ENCODE measurements around the gene FAM168B. TPM values are rescaled to one million over a fixed set of nuclear protein-coding genes. Genes with fewer than 3 reads are reported as not detected.

FAM168B gene
- total RNA-seq, 2 experiments from 2014 or later, result 62.8 to 66.6 TPM

- no peak for TF ChIP-seq CTCF (IDR thresholded peaks at IDR 0.05)
- intact Hi-C loops (cut with micrococcal nuclease), result no loop called here
- Mint-ChIP-seq H3K27me3 (no peaks in the 10 kb centered on the region), H3K27ac (no peak overlapping the region), H3K9me3 (no peaks in the 10 kb centered on the region), H3K4me1 (ENCODE audit: low read depth) (peaks cover 26% of the 10 kb centered on the region), H3K36me3 (ENCODE audit: low read depth) (peaks cover 42% of the 10 kb centered on the region), H3K4me3 (no peak overlapping the region)
- ChIA-PET POLR2A (interaction anchor here (0.9 to 1.2 kb wide), 2 partner anchors 11 to 44 kb away, joined by 3 to 4 read pairs; no protein-coding TSS in a partner anchor), CTCF (interaction anchor here (0.7 kb wide), 1 partner anchor 16 kb away, joined by 3 read pairs; no protein-coding TSS in a partner anchor)
- DNase-seq, result no peak
- ATAC-seq, result no peak
Measured at GRCh38 chr2:131056932-131057287, 36.4 kb downstream of the FAM168B start.

DNA sequence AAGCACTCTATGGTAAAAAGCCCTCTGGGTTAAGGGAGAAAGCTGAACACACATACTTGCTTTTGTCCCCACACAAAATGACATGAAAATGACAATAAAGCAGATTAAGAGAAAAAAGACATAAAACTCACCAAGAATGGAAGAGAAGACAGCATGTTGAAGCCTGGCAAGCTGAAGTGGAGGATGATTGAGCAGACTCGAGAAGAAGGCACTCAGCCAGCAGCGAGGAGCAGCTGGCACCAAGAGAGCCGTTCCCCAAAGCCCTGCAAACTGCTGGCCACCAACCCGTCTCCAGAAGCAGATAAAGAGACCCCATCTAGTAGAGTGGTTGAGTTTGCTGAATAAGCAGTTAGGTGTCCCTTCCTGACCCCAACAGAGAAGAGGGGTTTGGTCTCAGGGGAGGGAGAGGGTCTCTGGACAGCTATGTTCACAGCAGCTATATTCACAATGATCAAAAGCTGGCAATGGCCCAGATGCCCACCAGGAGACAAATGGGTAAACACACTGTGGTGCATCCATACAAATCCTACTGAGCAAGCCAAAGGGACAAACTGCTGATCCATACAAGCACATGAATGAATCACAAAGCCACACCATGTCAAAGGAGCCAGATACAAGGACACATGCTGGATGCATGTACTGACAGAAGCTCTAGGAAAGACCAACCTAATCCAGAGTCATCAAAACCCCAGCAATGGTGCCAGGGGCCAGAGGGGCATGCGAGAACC, 36.9 kb downstream of the FAM168B start:
- Mint-ChIP-seq H3K36me3 (ENCODE audit: low read depth) (peaks cover 47% of the 10 kb centered on the region), H3K9me3 (no peaks in the 10 kb centered on the region), H3K4me1 (ENCODE audit: low read depth) (peaks cover 24% of the 10 kb centered on the region), H3K27me3 (no peaks in the 10 kb centered on the region), H3K27ac (peak overlapping the region; percentile 40), H3K4me3 (no peak overlapping the region)
- DNase-seq (no peak), ATAC-seq (no peak)
- intact Hi-C loops (cut with micrococcal nuclease), result no loop called here
- ChIA-PET CTCF (interaction anchor here (0.7 kb wide), 1 partner anchor 15 kb away, joined by 3 read pairs; no protein-coding TSS in a partner anchor), POLR2A (interaction anchor here (0.9 kb wide), 1 partner anchor 11 kb away, joined by 3 read pairs; no protein-coding TSS in a partner anchor)
- no peak for TF ChIP-seq CTCF (IDR thresholded peaks at IDR 0.05)

DNA sequence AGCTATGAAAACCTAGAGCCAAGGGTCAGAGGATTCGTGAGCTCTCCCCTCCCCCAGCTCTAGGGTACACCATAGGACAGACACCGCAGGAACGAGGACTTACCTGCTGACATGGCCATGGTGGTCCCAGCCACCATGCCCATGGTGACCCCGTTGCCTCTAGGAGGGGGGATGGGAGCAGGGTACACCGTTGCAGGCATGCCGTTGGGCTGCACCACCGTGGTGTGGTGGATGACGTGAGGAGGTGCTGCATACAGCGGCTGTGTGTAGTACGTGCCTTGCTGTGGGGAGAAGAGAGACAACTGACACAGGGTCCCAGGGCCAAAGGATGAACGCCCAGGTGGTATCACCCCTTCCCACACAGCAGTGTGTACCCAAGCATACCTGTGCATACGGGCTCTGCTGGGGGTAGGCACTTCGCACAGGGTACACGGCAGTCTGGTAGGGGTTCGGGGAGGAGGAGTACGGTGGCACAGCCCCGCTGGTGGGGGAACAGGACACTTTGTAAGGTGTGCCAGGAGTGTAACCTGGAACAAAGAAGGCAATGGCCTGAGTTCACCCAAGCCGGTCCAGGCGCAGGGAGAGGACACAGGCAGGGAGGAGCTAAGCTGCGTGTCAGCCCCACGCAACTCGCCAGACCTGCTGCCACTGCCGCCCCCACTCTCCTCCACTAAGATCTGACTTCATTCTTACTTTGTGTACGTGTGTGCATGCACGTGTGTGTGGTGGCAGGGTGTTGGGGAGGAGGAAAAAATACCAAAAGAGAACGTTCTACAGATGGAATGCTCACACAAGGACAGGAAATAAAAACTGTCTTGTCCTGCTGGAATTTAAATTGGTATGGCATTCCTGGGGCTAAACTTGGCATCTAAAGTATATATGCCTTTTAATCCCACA, 37.8 kb downstream of the FAM168B start:
- no peak for TF ChIP-seq CTCF (IDR thresholded peaks at IDR 0.05)
- no peaks in the 10 kb centered on the region for H3K9me3 Mint-ChIP-seq
- POLR2A ChIA-PET, result no interaction called here
- peaks cover 46% of the 10 kb centered on the region for H3K36me3 Mint-ChIP-seq (ENCODE audit: low read depth)
- H3K4me1 Mint-ChIP-seq (ENCODE audit: low read depth), result peaks cover 20% of the 10 kb centered on the region
- H3K27me3 Mint-ChIP-seq, result no peaks in the 10 kb centered on the region
- ATAC-seq, result no peak
- no peak overlapping the region for H3K4me3 Mint-ChIP-seq
- intact Hi-C loops (cut with micrococcal nuclease), result no loop called here
- CTCF ChIA-PET, result no interaction called here
- H3K27ac Mint-ChIP-seq, result peak overlapping the region; percentile 40
- DNase-seq, result no peak

DNA sequence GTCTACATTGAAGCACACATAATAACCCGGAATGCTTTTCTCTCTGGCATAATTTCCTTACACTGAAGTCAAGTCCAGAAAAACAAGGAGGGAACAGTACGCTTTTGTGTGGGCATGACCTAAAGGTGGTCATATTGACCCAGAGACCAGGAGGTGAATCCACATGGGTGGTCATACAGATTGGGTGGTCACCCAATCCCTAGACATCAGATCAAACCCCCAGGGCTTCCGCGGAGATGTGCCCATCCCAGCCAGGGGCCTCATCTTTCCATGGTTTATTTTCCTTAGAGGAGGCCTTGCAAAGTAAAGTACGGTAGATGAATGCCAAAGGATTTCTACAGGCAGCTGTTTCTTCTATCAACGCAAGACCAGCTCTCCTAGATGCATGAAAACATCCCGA, 38.8 kb downstream of the FAM168B start:
- H3K36me3 Mint-ChIP-seq (ENCODE audit: low read depth), result peaks cover 50% of the 10 kb centered on the region
- H3K27me3 Mint-ChIP-seq, result no peaks in the 10 kb centered on the region
- no peak overlapping the region for H3K27ac Mint-ChIP-seq
- H3K4me3 Mint-ChIP-seq, result no peak overlapping the region
- ChIA-PET CTCF (no interaction called here), POLR2A (no interaction called here)
- ATAC-seq (no peak), DNase-seq (no peak)
- no peak for TF ChIP-seq CTCF (IDR thresholded peaks at IDR 0.05)
- H3K9me3 Mint-ChIP-seq, result no peaks in the 10 kb centered on the region
- intact Hi-C loops (cut with micrococcal nuclease), result no loop called here
- H3K4me1 Mint-ChIP-seq (ENCODE audit: low read depth), result peaks cover 18% of the 10 kb centered on the region

Measured in activated CD8-positive, alpha-beta T cell treated with anti-CD3 and anti-CD28 coated beads for 36 hours (primary cell).